ENCODE measurements around the gene GPRC5A.

GRCh38 chr12:12924169-12924568, 32.8 kb downstream of the GPRC5A start:
- no peak for TF ChIP-seq POLR2A (IDR thresholded peaks at IDR 0.05; ENCODE audit: low read length)
- TF ChIP-seq GATA1 (IDR thresholded peaks at IDR 0.05; ENCODE audit: low read depth, low read length): no peak
